Neuronal stem cell (in vitro differentiated cells): ENCODE data around the gene COASY.

Experiments used
- DNase-seq: peaks from one replicate; pipeline ENCODE4 v3.0.0-alpha.2; 2013; ENCODE audit warnings: low spot score
- H2AFZ ChIP-seq: one replicate; pipeline ENCODE4 v1.6.1; 2013; ENCODE audit warnings: mild to moderate bottlenecking, low read length, inconsistent platforms
- H2AK5ac ChIP-seq: 2 replicates; pipeline ENCODE4 v1.6.1; 2013; ENCODE audit warnings: low read depth, mild to moderate bottlenecking, inconsistent platforms, low read length, moderate library complexity, mixed read lengths
- H2BK120ac ChIP-seq: 2 replicates; pipeline ENCODE4 v1.6.1; 2013; ENCODE audit warnings: low read depth, mild to moderate bottlenecking, inconsistent platforms, low read length, moderate library complexity, mixed read lengths
- H2BK12ac ChIP-seq: one replicate; pipeline ENCODE4 v1.6.1; 2013; ENCODE audit warnings: low read length, inconsistent platforms
- H2BK15ac ChIP-seq: 2 replicates; pipeline ENCODE4 v1.6.1; 2013; ENCODE audit warnings: mild to moderate bottlenecking, low read length, inconsistent platforms, mixed read lengths
- H2BK5ac ChIP-seq: one replicate; pipeline ENCODE4 v1.6.1; 2013; ENCODE audit warnings: inconsistent platforms, mild to moderate bottlenecking, low read length, moderate library complexity
- H3K14ac ChIP-seq: one replicate; pipeline ENCODE4 v1.6.1; 2013; ENCODE audit warnings: low read length, inconsistent platforms
- H3K18ac ChIP-seq: 2 replicates; pipeline ENCODE4 v1.6.1; 2013; ENCODE audit warnings: low read length, inconsistent platforms
- H3K23ac ChIP-seq: 2 replicates; pipeline ENCODE4 v1.6.1; 2013; ENCODE audit warnings: low read depth, mild to moderate bottlenecking, mixed read lengths, low read length, inconsistent platforms; ENCODE audit not compliant: poor library complexity
- H3K27ac ChIP-seq: replicated peaks from 3 replicates; pipeline ENCODE4 v1.5.1; 2013; ENCODE audit warnings: low read length, inconsistent platforms
- H3K27me3 ChIP-seq, 3 experiments: 2 replicates each; pipeline ENCODE4 v1.6.1; 2013; ENCODE audit warnings: low read length in 3 of 3, mild to moderate bottlenecking in 2 of 3, inconsistent platforms in 1 of 3, low read depth in 1 of 3, mixed read lengths in 1 of 3, moderate library complexity in 1 of 3; ENCODE audit not compliant: control insufficient read depth in 3 of 3, insufficient read depth in 3 of 3
- H3K36me3 ChIP-seq, 2 donors: replicated peaks in 1 of 2; 2 replicates each; pipeline ENCODE4 v1.6.1; 2013; ENCODE audit warnings: low read length in 2 of 2; ENCODE audit not compliant: control insufficient read depth in 2 of 2, insufficient read depth in 2 of 2
- H3K4ac ChIP-seq: 2 replicates; pipeline ENCODE4 v1.6.1; 2013; ENCODE audit warnings: inconsistent platforms, mild to moderate bottlenecking, low read length, moderate library complexity
- H3K4me1 ChIP-seq, 2 donors: 1 replicate in 1 of 2; 2 replicates in 1 of 2; pipeline ENCODE4 v1.6.1; 2013; ENCODE audit warnings: low read length in 2 of 2, low read depth in 1 of 2; ENCODE audit not compliant: control insufficient read depth in 2 of 2, insufficient read depth in 1 of 2
- H3K4me2 ChIP-seq: one replicate; pipeline ENCODE4 v1.6.1; 2013; ENCODE audit warnings: mild to moderate bottlenecking, low read length, inconsistent platforms; ENCODE audit not compliant: insufficient read depth, poor library complexity, severe bottlenecking
- H3K4me3 ChIP-seq, 2 donors: 2 replicates each; pipeline ENCODE4 v1.5.1; 2013; ENCODE audit warnings: low read length in 2 of 2, mild to moderate bottlenecking in 2 of 2, inconsistent platforms in 1 of 2, moderate library complexity in 1 of 2
- H3K79me1 ChIP-seq: one replicate; pipeline ENCODE4 v1.6.1; 2013; ENCODE audit warnings: low read depth, mild to moderate bottlenecking, inconsistent platforms, low read length, moderate library complexity
- H3K9ac ChIP-seq: one replicate; pipeline ENCODE4 v1.6.1; 2013; ENCODE audit warnings: mild to moderate bottlenecking, low read depth, low read length, inconsistent platforms; ENCODE audit not compliant: poor library complexity
- H3K9me3 ChIP-seq, 2 donors: replicated peaks in 1 of 2; 2 replicates each; pipeline versions ENCODE3 to v1.6.1; 2013; ENCODE audit warnings: low read length in 2 of 2, mild to moderate bottlenecking in 2 of 2, inconsistent platforms in 1 of 2, low read depth in 1 of 2, mixed read lengths in 1 of 2, moderate library complexity in 1 of 2; ENCODE audit not compliant: control insufficient read depth in 2 of 2, insufficient read depth in 1 of 2
- H4K8ac ChIP-seq: one replicate; pipeline ENCODE4 v1.6.1; 2013; ENCODE audit warnings: low read depth, mild to moderate bottlenecking, inconsistent platforms, low read length, moderate library complexity
- H4K91ac ChIP-seq: one replicate; pipeline ENCODE4 v1.6.1; 2013; ENCODE audit warnings: low read length, low read depth, mild to moderate bottlenecking, inconsistent platforms; ENCODE audit not compliant: poor library complexity
- WGBS, 2 donors: extraction: QIAGEN DNeasy Blood & Tissue Kit; methylation state at CpG; one replicate each; pipeline ENCODE4 v1.1.7; 2013; ENCODE audit warnings: missing lambda C conversion rate in 2 of 2, mixed read lengths in 1 of 2; ENCODE audit not compliant: insufficient read length in 2 of 2, insufficient replicate concordance in 1 of 2; ENCODE audit errors: extremely low coverage in 2 of 2; 5-methylcytosine and 5-hydroxymethylcytosine counted together

Gene COASY

DNA sequence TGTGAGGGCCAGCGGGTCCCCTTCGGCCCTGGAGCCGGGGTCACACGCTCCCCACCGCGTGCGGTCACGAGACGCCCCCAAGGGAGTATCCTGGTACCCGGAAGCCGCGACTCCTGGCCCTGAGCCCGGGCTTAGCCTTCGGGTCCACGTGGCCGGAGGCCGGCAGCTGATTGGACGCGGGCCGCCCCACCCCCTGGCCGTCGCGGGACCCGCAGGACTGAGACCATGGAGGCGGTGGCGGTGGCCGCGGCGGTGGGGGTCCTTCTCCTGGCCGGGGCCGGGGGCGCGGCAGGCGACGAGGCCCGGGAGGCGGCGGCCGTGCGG lies 25.9 kb upstream of the COASY start, which contains the start of gene NAGLU:
NAGLU (plus strand) TSS at position 194 of the 324 bp plus-strand sequence; CDS start at position 226, 32 bp downstream.
- H2AFZ ChIP-seq = peak within 1 kb of the TSS; percentile 87

GRCh38 chr17:42536372-42537155 lies 25.4 kb upstream of the COASY start:
- Histone ChIP-seq H3K27me3 (peaks cover 0 to 1% (median 0%) of the 10 kb centered on the region in 3 experiments), H2BK12ac (no peak overlapping the region), H3K9ac (peak overlapping the region; percentile 97), H3K14ac (peak overlapping the region; percentile 28), H3K23ac (no peak overlapping the region), H2BK120ac (no peak overlapping the region), H3K27ac (peak overlapping the region; percentile 49), H2BK15ac (no peak overlapping the region), H3K79me1 (peaks cover 4% of the 10 kb centered on the region), H2AFZ (peak overlapping the region; percentile 87), H3K4me3 (peak overlapping the region; percentile 73 to 90), H4K91ac (no peak overlapping the region), H3K18ac (peak overlapping the region; percentile 90), H3K9me3 (no peaks in the 10 kb centered on the region), H4K8ac (no peak overlapping the region), H3K4me1 (peaks cover 13 to 21% of the 10 kb centered on the region in 2 donors), H3K4me2 (peak overlapping the region; percentile 85), H3K36me3 (peaks cover 4 to 24% of the 10 kb centered on the region in 2 donors), H2BK5ac (no peak overlapping the region), H2AK5ac (no peak overlapping the region), H3K4ac (peak overlapping the region; percentile 14)
- no CpG with 5 or more reads among the region's 65 CpGs for WGBS, 2 donors
- DNase-seq = no peak

More for the DNA sequence above, 25.9 kb upstream of the COASY start, which contains the start of gene NAGLU:
- no peak within 1 kb of the TSS for H2BK120ac ChIP-seq
- H3K79me1 ChIP-seq = peaks cover 4% of the 10 kb centered on the region
- peak within 1 kb of the TSS; percentile 97 for H3K9ac ChIP-seq
- WGBS, 2 donors = no CpG with 5 or more reads among the region's 40 CpGs
- peaks cover 0 to 4% (median 0%) of the 10 kb centered on the region in 3 experiments for H3K27me3 ChIP-seq
- H2BK15ac ChIP-seq = peak within 1 kb of the TSS; percentile 14
- peak within 1 kb of the TSS; percentile 14 for H3K4ac ChIP-seq
- H4K91ac ChIP-seq = no peak within 1 kb of the TSS
- peak within 1 kb of the TSS; percentile 85 for H3K4me2 ChIP-seq
- H3K36me3 ChIP-seq = peaks cover 2 to 19% of the 10 kb centered on the region in 2 donors
- peak within 1 kb of the TSS; percentile 73 to 90 for H3K4me3 ChIP-seq
- peak within 1 kb of the TSS; percentile 90 for H3K18ac ChIP-seq
- peaks cover 13 to 21% of the 10 kb centered on the region in 2 donors for H3K4me1 ChIP-seq
- H3K23ac ChIP-seq = no peak within 1 kb of the TSS
- no peak within 1 kb of the TSS for H2BK12ac ChIP-seq
- DNase-seq = no peak
- peak within 1 kb of the TSS; percentile 49 for H3K27ac ChIP-seq
- H2AK5ac ChIP-seq = no peak within 1 kb of the TSS
- no peak within 1 kb of the TSS for H2BK5ac ChIP-seq
- no peaks in the 10 kb centered on the region for H3K9me3 ChIP-seq
- H4K8ac ChIP-seq = peak within 1 kb of the TSS; percentile 20
- H3K14ac ChIP-seq = peak within 1 kb of the TSS; percentile 28

DNA sequence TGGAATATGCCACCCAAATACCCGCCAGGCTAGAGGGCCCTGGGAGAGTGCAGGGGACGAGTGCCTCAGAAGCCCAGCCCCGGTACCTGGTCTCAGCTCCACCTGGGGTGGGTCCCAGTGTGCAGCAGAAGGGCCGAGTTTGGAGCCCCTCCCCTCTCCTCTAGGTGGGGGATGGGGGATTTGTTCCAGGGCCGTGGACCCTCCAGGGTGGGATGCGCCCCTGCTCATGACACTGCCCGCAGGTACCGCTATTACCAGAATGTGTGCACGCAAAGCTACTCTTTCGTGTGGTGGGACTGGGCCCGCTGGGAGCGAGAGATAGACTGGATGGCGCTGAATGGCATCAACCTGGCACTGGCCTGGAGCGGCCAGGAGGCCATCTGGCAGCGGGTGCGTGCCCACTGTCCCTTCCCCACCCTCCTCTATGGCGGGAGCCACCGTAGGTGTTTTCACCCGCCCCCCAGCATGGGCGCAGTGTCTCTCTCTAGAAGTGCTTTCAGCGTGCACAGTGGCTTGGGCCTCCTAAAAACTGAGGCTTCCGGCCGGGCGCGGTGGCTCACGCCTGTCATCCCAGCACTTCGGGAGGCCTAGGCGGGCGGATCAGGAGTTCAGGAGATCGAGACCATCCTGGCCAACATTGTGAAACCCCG lies 24.7 kb upstream of the COASY start:
- no peak overlapping the region for H2BK5ac ChIP-seq
- H4K8ac ChIP-seq = no peak overlapping the region
- H3K18ac ChIP-seq = no peak overlapping the region
- WGBS, 2 donors = no CpG with 5 or more reads among the region's 31 CpGs
- H3K4ac ChIP-seq = no peak overlapping the region
- no peak overlapping the region for H2AK5ac ChIP-seq
- no peak for DNase-seq
- H3K79me1 ChIP-seq = peaks cover 4% of the 10 kb centered on the region
- H4K91ac ChIP-seq = no peak overlapping the region
- H3K4me2 ChIP-seq = peak overlapping the region; percentile 85
- H3K27me3 ChIP-seq = peaks cover 0 to 1% (median 0%) of the 10 kb centered on the region in 3 experiments
- peak overlapping the region; percentile 87 for H2AFZ ChIP-seq
- H3K27ac ChIP-seq = no peak overlapping the region
- peaks cover 13 to 21% of the 10 kb centered on the region in 2 donors for H3K4me1 ChIP-seq
- H3K9ac ChIP-seq = peak overlapping the region; percentile 97
- H3K4me3 ChIP-seq = peak overlapping the region; percentile 73 to 90
- no peak overlapping the region for H2BK12ac ChIP-seq
- no peaks in the 10 kb centered on the region for H3K9me3 ChIP-seq
- H2BK15ac ChIP-seq = no peak overlapping the region
- H2BK120ac ChIP-seq = no peak overlapping the region
- H3K14ac ChIP-seq = peak overlapping the region; percentile 14
- H3K23ac ChIP-seq = no peak overlapping the region
- peaks cover 5 to 29% of the 10 kb centered on the region in 2 donors for H3K36me3 ChIP-seq
